GM12864 (cell line): ENCODE results near the gene BASP1.

Source experiments
- DNase-seq: peaks from one replicate; pipeline ENCODE4 v3.0.0-alpha.2; 2011; ENCODE audit warnings: low read depth
- H3K4me3 ChIP-seq: 2 replicates; pipeline ENCODE4 v1.5.1; 2011; ENCODE audit warnings: mild to moderate bottlenecking, low read depth, low read length, control low read depth
- TF ChIP-seq, protein P1 (sequence below): IDR thresholded peaks from 2 replicates; pipeline ENCODE4 v1.5.1; 2011; ENCODE audit warnings: low read depth, mild to moderate bottlenecking, moderate library complexity, low read length, control low read depth, inconsistent platforms; ENCODE audit errors: missing control alignments

Gene BASP1

DNA sequence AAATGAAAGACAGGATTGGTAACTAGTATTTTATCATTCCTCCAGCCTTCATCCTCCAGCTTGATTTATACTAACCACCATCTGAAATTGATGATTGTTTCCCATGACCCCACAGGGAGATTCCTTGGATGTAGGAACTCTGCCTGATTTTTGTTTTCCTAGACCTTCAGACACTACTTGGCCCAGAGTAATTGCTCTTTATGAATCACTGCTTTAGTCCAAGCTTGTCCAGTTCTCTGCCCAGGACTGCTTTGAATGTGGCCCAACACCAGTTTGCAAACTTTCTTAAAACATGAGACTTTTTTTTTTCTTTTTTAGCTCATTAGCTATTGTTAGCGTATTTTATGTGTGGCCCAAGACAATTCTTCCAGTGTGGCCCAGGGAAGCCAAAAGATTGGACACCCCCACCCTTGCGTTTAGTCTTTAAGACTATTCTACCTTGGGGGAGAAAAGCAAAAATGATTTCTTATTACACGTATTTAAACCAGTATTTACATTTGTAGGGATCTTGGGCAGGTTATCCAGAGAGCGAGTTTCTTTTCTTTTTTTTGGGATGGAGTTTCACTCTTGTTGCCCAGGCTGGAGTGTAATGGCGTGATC, 18.4 kb downstream of the BASP1 start:
- TF ChIP-seq, protein P1, sequence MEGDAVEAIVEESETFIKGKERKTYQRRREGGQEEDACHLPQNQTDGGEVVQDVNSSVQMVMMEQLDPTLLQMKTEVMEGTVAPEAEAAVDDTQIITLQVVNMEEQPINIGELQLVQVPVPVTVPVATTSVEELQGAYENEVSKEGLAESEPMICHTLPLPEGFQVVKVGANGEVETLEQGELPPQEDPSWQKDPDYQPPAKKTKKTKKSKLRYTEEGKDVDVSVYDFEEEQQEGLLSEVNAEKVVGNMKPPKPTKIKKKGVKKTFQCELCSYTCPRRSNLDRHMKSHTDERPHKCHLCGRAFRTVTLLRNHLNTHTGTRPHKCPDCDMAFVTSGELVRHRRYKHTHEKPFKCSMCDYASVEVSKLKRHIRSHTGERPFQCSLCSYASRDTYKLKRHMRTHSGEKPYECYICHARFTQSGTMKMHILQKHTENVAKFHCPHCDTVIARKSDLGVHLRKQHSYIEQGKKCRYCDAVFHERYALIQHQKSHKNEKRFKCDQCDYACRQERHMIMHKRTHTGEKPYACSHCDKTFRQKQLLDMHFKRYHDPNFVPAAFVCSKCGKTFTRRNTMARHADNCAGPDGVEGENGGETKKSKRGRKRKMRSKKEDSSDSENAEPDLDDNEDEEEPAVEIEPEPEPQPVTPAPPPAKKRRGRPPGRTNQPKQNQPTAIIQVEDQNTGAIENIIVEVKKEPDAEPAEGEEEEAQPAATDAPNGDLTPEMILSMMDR, result no peak
- no peak overlapping the region for H3K4me3 ChIP-seq
- DNase-seq, result no peak

DNA sequence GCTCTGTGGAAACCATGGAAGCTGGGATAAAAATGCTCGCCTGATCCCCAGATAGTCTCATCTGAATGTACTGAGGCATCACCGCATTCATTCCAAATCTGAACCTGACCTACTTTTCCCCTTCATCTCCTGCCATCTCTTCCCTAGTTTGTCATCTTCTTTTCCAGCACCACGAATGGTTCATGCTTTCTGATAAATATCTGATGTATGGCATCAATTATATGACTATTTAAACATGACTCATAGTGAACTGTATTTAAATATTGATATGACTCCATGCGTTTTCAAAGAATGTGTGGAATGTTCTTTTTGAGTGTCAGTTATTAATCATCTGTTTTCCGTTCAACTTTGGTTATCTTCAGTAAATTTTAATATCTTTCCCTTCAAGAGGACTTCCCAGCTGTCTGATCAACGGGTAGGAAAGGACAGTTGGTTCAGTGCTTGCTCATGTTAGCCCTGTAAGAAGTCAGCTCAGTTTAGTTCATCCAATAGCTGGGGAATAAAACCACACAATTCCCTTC, 21.1 kb downstream of the BASP1 start:
- no peak overlapping the region for H3K4me3 ChIP-seq
- TF ChIP-seq, protein P1, result no peak
- DNase-seq, result no peak

DNA sequence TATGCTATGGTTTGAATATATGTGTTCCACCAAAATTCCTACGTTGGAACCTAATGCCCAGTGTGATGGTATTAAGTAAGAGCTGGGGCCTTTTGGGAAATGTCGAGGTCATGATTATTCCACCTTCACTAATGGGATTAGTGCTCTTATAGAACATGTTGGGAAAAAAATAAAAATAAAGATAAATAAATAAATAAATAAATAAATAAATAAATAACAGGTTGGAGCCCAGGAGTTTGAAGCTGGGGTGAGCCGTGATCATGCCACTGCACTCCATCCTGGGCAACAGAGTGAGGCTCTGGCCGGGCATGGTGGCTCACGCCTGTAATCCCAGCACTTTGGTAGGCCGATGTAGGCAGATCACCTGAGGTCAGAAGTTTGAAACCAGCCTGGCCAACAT, 22.5 kb downstream of the BASP1 start:
- H3K4me3 ChIP-seq, result no peak overlapping the region
- no peak for DNase-seq
- TF ChIP-seq, protein P1, result no peak

GRCh38 chr5:17240487-17240886, 23.1 kb downstream of the BASP1 start:
- no peak for DNase-seq
- H3K4me3 ChIP-seq, result no peak overlapping the region
- TF ChIP-seq, protein P1, result no peak

GRCh38 chr5:17241635-17242034, 24.2 kb downstream of the BASP1 start:
- no peak overlapping the region; the same call in 1 of the 2 replicates for H3K4me3 ChIP-seq
- DNase-seq, result no peak
- TF ChIP-seq, protein P1, result no peak

- DNase-seq, result no peak
- no peak overlapping the region for H3K4me3 ChIP-seq
- TF ChIP-seq, protein P1, result no peak
Measured at GRCh38 chr5:17243287-17244063, 26.0 kb downstream of the BASP1 start.
